SW 1271 (cell line): ENCODE measurements around the gene BANF1.
"Not testable (repeated sequence)": the region's sequence is repeated elsewhere in the genome, so short reads cannot be mapped to it uniquely, and the experiment has no call there.

ENCODE experiments used
- DNase-seq, 2 experiments: peaks; one replicate each; lab custom pipeline; 2025; lab: John Stamatoyannopoulos, UW

BANF1 gene

DNA sequence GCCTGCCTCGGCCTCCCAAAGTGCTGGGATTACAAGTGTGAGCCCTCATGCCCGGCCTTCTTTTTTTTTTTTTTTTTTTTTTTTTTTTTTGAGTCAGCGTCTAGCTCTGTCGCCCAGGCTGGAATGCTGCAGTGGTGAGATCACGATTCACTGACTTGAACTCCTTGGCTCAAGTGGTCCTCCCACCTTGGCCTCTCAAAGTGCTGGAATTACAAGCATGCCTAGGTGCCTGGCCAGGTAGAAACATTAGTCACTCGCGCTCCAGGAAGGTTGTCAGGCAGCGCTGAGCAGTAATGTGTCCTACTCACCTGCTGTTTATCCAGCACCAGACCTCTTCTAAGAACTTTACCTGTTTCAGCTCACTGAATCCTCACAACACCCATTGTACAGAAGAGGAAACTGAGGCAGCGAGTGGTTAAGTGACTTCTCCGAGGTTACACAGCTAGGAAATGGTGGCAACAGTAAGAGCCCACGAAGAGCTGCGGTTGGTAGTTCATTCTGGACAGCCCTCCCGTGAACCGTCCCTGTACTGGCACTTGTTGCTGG is 9.0 kb downstream of the BANF1 start:
- no peak for DNase-seq

DNA sequence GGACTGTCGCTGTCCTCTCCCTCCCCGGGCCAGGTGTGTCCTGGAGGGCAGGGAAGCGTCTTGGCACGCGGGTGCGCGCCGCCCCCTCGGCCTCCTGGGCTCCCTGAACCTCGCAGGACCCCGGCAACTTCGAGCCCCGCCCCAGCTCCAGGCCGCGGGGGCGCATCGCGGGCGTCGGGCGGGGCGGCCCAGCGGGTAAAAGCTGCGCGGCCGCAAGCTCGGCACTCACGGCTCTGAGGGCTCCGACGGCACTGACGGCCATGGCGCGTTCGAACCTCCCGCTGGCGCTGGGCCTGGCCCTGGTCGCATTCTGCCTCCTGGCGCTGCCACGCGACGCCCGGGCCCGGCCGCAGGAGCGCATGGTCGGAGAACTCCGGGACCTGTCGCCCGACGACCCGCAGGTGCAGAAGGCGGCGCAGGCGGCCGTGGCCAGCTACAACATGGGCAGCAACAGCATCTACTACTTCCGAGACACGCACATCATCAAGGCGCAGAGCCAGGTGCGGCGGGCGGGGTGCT is 9.5 kb downstream of the BANF1 start, which contains the start of gene CST6:
CST6 (plus strand) TSS at position 224 of the 519 bp plus-strand sequence; CDS start at position 261, 37 bp downstream.
- DNase-seq = no peak

DNA sequence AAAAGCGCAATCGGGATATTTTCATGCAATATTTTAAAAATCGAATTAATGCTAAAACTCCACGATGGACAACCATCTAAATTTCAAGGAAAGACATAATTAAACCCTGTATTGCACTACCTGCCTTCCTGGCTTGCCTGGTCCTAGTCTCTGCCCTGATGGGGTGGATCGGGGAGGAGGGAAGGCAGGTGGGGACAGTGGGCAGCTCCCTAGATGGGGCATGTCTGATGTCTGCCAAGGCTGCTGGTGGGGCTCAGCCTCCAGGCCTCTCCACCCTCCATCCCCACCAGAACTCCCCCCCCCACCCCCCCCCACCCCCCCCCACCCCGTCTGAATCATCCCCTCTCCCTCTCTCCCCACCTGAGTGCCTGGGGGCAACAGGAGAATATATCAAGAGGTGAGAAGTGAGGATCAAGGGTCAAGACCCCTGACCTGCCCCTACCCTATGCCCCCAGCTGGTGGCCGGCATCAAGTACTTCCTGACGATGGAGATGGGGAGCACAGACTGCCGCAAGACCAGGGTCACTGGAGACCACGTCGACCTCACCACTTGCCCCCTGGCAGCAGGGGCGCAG is 10.2 kb downstream of the BANF1 start:
- no peak for DNase-seq

DNA sequence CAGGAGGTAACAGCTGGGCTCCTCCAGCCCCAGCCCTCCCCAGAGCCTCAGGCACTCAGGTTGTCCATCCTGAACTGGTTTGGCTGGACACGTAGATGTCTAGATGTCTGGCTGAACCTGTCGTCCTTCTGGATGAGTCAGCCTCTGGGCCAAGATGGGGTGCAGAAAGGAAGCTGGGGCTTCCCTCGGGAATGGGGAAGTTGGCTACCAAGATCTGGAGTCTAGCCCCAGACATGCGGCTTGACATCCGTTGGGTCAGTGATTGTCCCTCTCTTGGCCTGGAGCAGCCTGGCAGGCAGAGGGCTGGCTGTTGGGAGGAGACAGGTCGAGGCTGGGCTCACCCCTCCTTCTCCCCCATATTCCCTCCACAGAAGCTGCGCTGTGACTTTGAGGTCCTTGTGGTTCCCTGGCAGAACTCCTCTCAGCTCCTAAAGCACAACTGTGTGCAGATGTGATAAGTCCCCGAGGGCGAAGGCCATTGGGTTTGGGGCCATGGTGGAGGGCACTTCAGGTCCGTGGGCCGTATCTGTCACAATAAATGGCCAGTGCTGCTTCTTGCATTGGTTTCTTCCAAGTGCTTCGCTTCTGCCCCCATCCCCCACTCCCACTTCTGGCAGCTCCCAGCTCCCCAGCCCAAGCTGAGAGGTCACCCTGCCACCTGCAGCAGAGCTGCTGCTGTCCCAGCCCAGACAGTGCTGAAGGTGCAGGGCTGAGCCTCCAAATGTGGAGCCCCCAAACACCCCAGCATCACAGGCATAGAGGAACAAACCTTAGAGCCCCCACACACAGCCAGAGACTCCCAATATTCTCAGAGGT is 10.9 kb downstream of the BANF1 start:
- no peak for DNase-seq

DNA sequence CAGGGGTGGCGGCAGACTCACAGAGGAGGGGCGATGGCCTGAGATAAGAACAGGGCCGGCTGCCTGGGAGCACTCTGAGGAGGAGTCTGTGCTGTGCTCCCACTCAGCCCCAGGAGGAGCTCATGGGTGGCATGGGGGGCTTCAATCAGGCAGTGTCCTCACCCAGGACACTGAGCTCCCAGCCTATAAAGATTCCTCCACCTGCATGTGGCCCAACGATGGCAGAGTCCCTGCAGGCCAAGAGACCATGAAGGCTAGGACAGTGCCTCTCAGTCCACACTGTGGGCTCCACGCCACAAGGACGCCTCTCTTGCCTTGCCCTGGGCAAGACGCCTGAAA is 11.4 kb downstream of the BANF1 start:
- DNase-seq = no peak

DNA sequence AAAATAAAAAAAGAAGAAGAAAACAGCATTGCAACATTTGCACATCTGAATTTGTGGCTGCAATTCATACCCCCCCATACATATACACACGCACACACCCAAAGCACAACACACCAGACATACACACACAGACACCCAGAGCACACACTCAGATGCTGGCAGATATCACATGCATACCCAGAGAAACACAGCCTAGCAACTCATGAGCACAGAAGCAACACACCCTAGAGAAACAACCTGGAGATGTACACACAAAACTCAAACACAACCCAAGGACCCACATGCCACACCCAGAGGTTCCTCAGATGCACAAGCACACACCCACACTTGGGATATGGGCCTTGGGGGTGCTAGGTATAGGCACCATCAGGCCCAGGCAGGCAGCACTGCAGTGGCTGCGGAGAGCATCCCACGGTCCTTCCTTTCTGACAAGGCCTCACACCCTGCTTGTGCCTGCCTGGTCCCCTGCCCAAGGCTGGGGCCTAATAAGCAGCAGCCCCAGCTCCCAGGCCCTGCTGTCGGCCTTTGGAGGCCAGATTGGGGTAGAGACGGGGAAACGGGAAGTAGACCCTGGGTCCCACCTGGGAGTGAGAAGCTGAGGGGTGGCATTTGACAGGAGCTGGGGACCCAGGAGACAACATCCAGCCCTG is 12.6 kb downstream of the BANF1 start:
- peak in 1 of 2 experiments; percentile 68 for DNase-seq

DNA sequence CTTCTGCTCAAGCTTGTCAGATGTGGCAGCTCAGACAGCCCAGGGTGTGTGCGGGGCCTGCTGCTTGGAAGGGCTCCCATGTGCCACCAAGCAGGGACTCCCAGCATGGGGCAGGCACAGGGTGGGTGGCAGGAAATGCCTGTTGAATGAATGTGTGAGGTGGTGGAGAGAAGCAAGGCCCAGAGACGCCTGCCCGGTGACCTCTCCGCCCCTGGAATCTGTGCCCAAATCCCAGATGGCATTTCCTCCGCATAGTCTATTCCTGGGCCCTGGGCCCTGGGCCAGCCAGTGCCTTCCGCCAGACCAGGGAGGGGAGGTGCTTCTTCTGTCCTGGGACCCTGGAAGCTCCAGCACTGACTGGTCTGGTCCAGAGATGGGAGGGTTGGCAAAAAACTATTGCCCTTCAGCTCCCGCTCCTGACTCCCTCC is 13.2 kb downstream of the BANF1 start:
- DNase-seq = peak; percentile 95 to 97

DNA sequence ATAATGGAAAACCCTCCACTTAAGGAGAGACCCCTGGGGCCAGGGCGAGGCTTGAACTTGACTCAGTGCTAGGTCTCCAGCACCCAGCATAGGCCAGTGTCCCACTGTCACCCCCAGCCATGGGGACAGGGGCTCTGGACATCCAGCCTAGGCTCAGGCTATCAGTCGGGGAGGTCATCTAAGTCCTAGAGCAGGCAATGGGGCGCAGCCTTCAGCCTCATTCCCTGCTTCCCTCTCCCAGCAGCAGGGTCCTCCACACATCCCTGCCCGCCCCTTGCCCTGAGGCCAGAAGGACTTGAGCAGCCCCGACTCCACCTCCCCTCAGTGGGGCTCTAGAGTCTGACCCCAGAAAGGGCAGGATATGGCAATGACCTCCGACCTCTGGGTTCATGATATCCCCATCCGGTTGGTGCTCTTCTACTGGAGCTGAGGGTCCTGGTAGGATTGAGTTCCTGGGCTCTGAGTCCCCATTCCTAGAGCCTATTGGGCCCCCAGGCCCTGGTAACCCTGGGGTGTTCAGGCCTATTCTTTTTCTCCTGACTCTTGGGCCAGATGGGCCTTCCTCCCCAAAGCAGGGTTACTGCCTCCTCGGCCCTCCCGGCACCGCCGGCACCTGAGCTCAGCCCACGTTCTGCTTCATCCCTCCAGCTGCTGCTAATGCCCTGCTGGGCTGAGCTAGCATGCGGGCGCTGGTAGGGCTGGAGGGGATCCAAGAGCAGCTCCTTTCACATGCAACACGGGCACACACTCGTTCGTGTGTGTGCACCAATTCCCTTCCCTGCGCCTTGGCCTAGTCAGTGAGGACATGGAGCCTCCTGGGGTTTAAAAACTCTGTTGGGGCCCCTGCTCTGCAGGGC is 13.9 kb downstream of the BANF1 start:
- DNase-seq = no peak

DNA sequence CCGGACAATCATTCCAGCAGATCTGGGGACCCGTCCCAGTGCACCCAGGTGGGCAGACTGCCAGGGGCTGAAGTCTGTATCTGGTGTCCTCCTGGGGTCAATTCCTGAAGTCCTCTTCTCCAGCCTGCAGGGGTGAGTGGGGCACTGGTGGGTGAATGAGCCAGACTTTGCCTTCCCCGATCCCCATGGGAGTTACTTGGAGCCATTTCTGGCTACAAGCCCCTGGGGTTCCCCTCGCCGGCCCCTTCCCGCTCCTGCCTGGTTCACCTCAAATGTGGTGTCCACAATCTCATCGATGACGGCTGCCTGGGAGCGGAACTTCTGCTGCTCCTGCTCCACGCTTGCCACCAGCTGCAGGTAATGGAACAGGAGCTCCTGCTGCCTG is 14.5 kb downstream of the BANF1 start:
- no peak for DNase-seq

DNA sequence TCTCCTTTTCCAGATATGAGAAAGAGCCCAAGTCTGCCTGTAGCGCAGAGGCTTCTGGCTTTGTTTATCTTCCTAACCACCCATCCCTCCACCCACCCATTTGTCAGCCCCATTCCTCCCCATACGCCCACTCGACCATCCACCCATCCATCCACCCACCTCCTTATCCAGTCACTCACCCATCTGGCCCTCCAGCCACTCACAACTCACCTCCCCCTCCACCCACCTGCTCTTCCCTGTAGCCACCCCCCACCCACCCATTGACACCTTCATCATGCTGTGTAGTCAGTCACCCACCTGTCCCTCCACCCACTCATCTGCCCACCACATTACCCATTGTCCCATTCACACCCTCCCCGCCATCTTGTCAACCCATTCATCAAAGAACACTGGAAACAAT is 15.0 kb downstream of the BANF1 start:
- no peak for DNase-seq

DNA sequence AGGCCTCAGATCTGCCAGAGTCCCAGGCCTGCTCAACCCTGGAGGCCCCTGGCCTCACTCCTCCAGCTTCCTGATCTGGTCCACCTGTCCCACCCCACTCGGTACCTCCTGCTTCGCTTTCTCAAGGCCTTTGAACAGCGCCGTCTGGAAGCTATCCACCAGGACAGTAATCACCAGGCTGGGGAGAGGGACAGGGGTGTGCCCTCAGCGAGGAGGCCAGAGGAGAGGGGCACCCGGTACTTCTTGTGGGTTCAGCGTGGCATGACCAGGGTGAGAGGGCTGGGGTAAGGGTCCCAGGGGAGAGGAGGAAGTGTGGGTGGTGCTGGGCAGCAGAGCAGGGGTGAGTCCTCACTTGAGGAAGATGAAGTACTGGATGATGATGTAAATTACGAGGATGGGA is 17.9 kb downstream of the BANF1 start:
- DNase-seq = no peak

DNA sequence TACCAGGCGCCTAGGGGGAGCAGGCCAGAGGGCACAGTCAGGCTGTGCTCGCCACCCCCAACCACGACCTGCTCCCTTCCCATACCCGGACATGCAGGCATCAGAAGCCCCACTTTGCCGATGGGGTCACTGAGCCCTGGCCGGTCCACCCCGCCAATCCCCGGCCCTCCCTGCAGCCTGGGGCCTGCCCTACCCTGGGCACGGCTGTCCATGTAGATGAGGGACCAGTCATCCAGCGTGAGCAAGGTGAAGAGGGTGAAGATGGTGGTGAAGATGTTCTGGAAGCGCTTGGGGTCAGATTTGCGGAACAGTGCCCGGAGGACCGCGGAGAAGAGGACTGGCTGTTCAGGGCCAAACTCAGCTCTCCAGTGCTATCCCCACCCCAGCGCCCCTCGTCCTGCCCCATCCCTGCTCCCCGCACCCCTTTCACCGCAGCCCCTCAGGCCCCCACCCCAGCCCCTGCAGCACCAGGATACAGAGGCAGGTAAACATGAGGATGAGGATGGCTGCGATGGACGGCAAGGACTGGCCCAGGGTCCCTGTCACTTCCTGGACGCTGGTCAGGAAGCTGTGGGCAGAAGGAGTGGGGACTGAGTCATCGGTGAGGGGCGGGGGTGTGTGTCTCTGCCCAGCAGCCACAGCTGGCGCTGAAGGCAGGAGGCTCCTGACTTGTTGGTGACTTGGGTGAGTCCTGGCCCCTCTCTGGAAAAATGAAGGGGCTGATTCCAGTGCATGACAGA is 18.5 kb downstream of the BANF1 start:
- DNase-seq = peak; percentile 77 to 89

DNA sequence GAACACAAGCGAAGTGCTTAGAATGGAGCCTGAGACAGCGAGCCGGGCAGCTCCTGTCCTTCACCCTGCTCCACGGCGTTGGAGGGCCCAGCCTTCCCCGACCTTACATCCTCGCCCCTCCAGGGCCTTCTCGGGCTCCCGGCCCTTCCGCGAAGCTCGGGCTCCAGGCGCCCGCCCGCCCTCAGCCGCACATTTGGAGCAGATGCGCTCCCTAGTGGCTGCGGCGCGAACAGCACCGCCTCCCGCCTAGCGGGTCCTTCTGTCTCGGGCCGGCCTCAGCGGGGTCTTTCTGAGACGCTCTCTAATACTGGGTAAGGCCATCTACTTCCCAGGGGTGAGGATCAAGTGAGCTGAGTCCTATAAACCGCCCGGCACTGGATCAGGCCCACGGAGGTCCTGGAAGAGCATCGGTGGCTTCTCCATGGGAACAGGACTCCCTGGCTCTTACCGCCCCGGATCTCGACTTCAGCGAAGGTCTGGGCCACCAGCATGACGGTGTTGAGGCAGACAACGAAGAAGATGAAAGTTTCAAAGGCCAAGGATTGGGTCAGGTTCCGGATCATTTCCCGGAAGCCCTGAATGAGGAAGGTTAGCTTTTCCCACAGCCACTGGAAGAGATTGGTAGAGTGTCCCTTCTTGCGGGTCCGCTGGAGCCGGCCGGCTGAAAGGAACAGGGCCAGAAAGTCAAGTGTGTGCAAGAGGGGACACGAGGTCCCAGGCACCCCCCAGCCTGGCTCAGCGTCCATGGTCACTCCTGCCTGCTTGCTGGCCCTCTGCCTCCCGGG is 20.3 kb downstream of the BANF1 start:
- peak in 1 of 2 experiments; percentile 54 for DNase-seq

DNA sequence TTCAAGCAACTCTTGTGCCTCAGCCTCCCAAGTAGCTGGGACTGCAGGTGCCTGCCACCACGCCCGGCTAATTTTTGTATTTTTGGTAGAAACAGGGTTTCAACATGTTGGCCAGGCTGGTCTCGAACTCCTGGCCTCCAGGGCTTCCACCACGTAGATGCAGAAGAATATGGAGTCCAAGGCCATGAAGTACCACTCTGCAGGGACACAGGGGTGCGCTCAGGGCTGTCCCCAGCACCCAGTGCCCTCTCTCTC is 20.8 kb downstream of the BANF1 start:
- DNase-seq = not testable (repeated sequence)

DNA sequence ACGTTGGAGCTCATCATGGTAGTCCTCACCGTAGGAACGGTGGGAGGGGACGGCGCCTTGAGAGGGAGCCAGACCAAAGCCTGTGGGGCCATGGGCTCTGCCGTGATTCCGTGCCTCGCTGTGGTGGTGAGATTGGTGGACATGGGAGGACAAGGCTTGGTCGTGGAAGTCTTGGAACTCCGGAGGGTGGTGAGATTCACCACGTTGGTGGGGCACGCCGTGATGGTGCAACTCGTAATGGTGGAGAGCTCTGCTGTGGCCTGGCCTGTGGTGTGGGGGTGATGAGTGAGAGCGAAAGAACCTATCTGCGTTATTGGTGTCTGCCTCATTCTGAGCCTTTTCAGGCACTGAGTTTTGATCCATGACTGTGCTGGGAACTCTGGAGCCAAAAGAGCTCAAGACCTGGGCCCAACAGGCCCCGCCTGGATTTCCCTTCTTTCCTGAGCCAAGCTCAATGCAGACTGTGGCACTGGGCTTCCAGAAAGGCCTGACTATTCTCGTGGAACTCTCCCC is 23.8 kb downstream of the BANF1 start, which contains the start of gene CATSPER1:
CATSPER1 (minus strand) TSS at position 463 of the 513 bp plus-strand sequence; CDS start at position 363, 100 bp downstream.
- no peak for DNase-seq

DNA sequence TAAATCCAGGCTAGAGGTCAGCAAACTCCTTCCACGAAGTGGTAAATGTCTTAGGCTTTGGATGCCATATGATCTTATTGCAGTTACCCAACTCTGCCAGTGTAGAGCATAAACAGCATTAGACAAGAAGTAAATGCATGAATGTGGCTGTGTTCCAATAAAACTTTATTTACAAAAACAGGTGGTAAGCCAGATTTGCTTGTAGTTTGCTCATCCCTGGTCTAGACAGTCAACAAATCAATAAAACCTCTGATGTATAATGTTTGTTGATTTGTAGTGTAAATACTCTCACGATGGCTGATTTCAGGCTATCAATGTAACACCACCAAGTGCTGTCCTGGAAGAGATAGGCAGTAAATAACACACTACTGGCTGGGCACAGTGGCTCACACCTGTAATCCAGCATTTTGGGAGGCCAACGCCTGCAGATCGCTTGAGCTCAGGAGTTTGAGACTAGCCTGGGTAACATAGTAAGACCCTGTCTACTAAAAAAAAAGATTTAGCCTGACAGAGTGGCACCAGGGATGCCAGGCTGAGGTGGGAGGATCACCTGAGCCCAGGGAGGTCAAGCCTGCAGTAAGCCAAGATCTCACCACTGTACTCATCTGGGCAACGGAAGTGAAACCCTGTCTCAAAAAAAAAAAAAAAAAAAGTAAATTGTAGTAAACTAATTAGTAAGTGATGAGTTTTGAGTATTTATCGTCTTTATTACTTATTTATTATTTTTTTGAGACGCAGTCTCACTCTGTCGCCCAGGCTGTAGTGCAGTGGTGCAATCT is 30.8 kb downstream of the BANF1 start:
- DNase-seq = peak in 1 of 2 experiments; percentile 24

DNA sequence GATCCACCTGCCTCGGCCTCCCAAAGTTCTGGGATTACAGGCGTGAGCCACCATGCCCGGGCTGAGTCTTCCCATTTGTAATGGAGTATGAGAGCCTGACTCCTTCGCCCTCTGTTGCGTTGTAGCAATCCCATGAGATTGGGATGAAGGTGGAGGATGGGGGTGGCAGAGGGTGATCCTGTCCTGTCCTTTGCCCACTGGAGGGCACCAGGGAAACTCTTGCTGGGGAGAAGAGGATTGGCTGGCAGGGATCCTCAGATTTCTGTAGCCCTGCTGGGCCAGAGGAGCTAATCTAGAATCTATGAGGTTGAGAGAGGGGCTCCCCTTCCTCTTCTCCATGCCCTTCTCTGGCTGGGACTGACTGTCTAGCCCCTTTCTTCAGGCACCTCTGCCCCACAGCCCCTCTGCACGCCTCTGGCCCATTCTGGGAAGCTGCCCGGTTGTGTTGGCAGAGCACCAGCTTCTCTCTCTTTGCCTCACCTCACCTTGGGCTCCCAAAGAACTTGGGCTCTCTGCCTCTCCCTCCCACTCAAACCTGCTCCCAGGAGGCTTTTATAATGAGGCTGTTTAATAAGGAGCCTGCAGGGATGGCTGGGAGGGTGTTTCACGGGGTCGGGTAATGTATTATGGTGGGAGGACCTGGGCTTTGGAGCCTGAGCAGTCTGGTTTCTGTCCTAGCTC is 33.5 kb downstream of the BANF1 start:
- DNase-seq = no peak

DNA sequence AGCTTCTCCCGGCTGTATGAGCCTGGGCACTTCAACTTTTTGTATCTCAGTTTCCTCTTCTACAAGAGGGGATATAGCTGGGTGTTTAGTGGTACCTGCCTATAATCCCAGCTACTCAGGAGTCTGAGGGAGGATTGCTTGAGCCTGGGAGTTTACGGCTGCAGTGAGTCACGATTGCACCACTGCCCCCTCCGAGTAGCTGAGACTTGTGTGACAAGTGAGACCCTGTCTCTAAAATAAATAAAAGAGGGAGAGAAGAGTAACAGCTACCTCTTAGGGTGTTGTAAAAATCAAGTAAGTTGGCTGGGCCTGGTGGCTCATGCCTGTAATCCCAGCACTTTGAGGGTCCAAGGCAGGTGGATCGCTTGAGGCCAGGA is 34.0 kb downstream of the BANF1 start:
- DNase-seq = no peak

DNA sequence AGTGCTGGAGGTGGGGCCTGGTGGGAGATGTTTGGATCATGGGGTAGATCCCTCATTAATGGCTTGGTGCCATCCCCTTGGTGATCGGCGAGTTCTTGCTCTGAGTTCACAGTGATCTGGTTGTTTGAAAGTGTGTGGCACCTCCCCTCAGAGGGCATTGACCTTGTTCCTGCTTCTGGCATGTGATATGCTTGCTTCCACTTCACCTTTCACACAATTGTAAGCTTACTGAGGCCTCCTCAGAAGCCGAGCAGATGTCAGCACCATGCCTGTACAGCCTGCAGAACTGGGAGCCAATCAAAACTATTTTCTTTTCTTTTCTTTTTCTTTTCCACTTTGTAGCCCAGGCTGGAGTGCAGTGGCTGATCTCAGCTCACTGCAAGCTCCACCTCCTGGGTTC is 35.0 kb downstream of the BANF1 start:
- no peak for DNase-seq
